ENCODE data around the gene ANKIB1.
"Not testable (repeated sequence)": the region's sequence is repeated elsewhere in the genome, so short reads cannot be mapped to it uniquely, and the experiment has no call there.

ANKIB1 gene

GRCh38 chr7:92251181-92251580, 5.4 kb downstream of the ANKIB1 start:
- Histone ChIP-seq H3K27me3 (ENCODE audit: control insufficient read depth, low read length) (no peaks in the 10 kb centered on the region), H3K79me2 (ENCODE audit: control insufficient read depth, low read length) (peaks cover 97% of the 10 kb centered on the region), H3K36me3 (ENCODE audit: control insufficient read depth, low read length) (peaks cover 20% of the 10 kb centered on the region), H4K20me1 (ENCODE audit: control insufficient read depth, insufficient read depth, low read depth, low read length) (0 out of 2 replicates have a peak, but pooled peaks cover 4% of the 10 kb centered on the region), H3K9me3 (ENCODE audit: control insufficient read depth, insufficient read depth, low read length) (peaks cover 3% of the 10 kb centered on the region; the same call in 1 of the 2 replicates), H3K4me2 (ENCODE audit: low read length) (no peak overlapping the region), H3K4me3 (ENCODE audit: low read length) (no peak overlapping the region), H3K27ac (ENCODE audit: low read depth, low read length) (no peak overlapping the region), H3K9me2 (replicated peaks; ENCODE audit: control insufficient read depth, low read length) (no peaks in the 10 kb centered on the region), H3F3A (ENCODE audit: control insufficient read depth, insufficient read depth) (no peaks in the 10 kb centered on the region), H3K4me1 (ENCODE audit: control insufficient read depth, low read length) (peaks cover 17% of the 10 kb centered on the region)
- no peak for TF ChIP-seq CTCF (IDR thresholded peaks at IDR 0.05; ENCODE audit: low read depth, low read length, poor library complexity, severe bottlenecking)
- TF ChIP-seq EZH2phosphoT487 (IDR thresholded peaks at IDR 0.05; ENCODE audit: borderline replicate concordance, low read length): no peak

DNA sequence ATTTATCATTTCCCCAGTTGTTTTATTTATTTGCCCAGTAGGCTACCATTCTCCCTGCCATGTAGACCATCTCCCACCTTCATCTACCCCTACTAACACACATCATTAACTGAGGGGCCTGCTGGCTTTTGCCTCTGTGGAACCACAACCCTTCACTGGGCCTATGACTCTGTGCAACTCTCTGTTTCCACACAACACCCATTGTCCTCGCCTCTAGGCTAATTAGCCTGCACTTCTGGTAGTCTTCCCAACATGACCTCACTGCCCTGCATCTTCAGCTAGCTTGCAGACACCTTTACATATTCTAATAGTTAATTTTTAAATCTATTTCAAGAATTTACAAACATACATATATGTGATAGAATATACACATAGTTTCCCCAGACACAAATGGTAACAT, 7.5 kb downstream of the ANKIB1 start:
- Histone ChIP-seq H3K27ac (ENCODE audit: low read depth, low read length) (no peak overlapping the region), H3K27me3 (ENCODE audit: control insufficient read depth, low read length) (no peaks in the 10 kb centered on the region), H3K36me3 (ENCODE audit: control insufficient read depth, low read length) (peaks cover 16% of the 10 kb centered on the region), H3K4me1 (ENCODE audit: control insufficient read depth, low read length) (peaks cover 3% of the 10 kb centered on the region), H3K4me3 (ENCODE audit: low read length) (no peak overlapping the region), H3F3A (ENCODE audit: control insufficient read depth, insufficient read depth) (no peaks in the 10 kb centered on the region), H4K20me1 (ENCODE audit: control insufficient read depth, insufficient read depth, low read depth, low read length) (0 out of 2 replicates have a peak, but pooled peaks cover 1% of the 10 kb centered on the region), H3K9me3 (ENCODE audit: control insufficient read depth, insufficient read depth, low read length) (peaks cover 3% of the 10 kb centered on the region; the same call in 1 of the 2 replicates), H3K79me2 (ENCODE audit: control insufficient read depth, low read length) (peaks cover 95% of the 10 kb centered on the region), H3K4me2 (ENCODE audit: low read length) (no peak overlapping the region), H3K9me2 (replicated peaks; ENCODE audit: control insufficient read depth, low read length) (no peaks in the 10 kb centered on the region)
- TF ChIP-seq CTCF (IDR thresholded peaks at IDR 0.05; ENCODE audit: low read depth, low read length, poor library complexity, severe bottlenecking) (no peak), EZH2phosphoT487 (IDR thresholded peaks at IDR 0.05; ENCODE audit: borderline replicate concordance, low read length) (no peak)

- H3K27ac ChIP-seq (ENCODE audit: low read depth, low read length); H3K27me3 ChIP-seq (ENCODE audit: control insufficient read depth, low read length); H3K4me2 ChIP-seq (ENCODE audit: low read length); H3F3A ChIP-seq (ENCODE audit: control insufficient read depth, insufficient read depth); H3K4me1 ChIP-seq (ENCODE audit: control insufficient read depth, low read length); H4K20me1 ChIP-seq (ENCODE audit: control insufficient read depth, insufficient read depth, low read depth, low read length); H3K4me3 ChIP-seq (ENCODE audit: low read length); H3K9me3 ChIP-seq (ENCODE audit: control insufficient read depth, insufficient read depth, low read length); H3K9me2 ChIP-seq (replicated peaks; ENCODE audit: control insufficient read depth, low read length): not testable (repeated sequence)
- Histone ChIP-seq H3K36me3 (ENCODE audit: control insufficient read depth, low read length) (peaks cover 16% of the 10 kb centered on the region), H3K79me2 (ENCODE audit: control insufficient read depth, low read length) (peaks cover 94% of the 10 kb centered on the region)
Measured at GRCh38 chr7:92254800-92255199, 9.0 kb downstream of the ANKIB1 start.

DNA sequence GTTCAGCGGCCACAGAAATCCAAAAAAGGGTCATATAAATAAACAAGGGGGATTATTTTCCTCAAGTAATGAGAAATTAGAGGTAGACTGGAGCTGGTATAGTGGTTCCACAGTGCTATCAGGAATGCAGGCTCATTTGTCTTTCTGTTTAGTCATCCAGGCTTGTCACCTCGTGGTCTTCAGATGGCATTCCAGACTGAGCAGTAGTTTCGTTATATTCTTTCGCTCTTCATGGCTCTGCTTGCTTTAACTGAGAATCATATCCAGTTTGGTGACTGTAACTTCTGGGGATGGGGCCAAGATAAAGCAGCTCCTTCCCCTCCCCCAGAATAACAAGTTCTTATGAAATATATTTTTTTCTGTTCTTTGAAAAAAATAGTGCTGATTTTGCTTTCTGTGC, 9.5 kb downstream of the ANKIB1 start:
- peaks cover 4% of the 10 kb centered on the region for H3K4me1 ChIP-seq (ENCODE audit: control insufficient read depth, low read length)
- peaks cover 19% of the 10 kb centered on the region for H3K36me3 ChIP-seq (ENCODE audit: control insufficient read depth, low read length)
- TF ChIP-seq CTCF (IDR thresholded peaks at IDR 0.05; ENCODE audit: low read depth, low read length, poor library complexity, severe bottlenecking) (no peak), EZH2phosphoT487 (IDR thresholded peaks at IDR 0.05; ENCODE audit: borderline replicate concordance, low read length) (no peak)
- no peak overlapping the region for H3K4me3 ChIP-seq (ENCODE audit: low read length)
- no peaks in the 10 kb centered on the region for H3K27me3 ChIP-seq (ENCODE audit: control insufficient read depth, low read length)
- peaks cover 3% of the 10 kb centered on the region; the same call in 1 of the 2 replicates for H3K9me3 ChIP-seq (ENCODE audit: control insufficient read depth, insufficient read depth, low read length)
- no peak overlapping the region for H3K4me2 ChIP-seq (ENCODE audit: low read length)
- H3K27ac ChIP-seq (ENCODE audit: low read depth, low read length): no peak overlapping the region
- H4K20me1 ChIP-seq (ENCODE audit: control insufficient read depth, insufficient read depth, low read depth, low read length): no peaks in the 10 kb centered on the region
- H3K79me2 ChIP-seq (ENCODE audit: control insufficient read depth, low read length): peaks cover 96% of the 10 kb centered on the region
- no peaks in the 10 kb centered on the region for H3F3A ChIP-seq (ENCODE audit: control insufficient read depth, insufficient read depth)
- no peaks in the 10 kb centered on the region for H3K9me2 ChIP-seq (replicated peaks; ENCODE audit: control insufficient read depth, low read length)

Measured in DOHH2 (cell line).